ENCODE results near the gene ENG. TPM values are rescaled to one million over a fixed set of nuclear protein-coding genes. Genes with fewer than 3 reads are reported as not detected.
A peak's percentile ranks its signal among the peaks of the same experiment; 100 is the strongest.

Gene ENG
- total and polyA plus RNA-seq, 2 of the 8 experiments (the other 6 are each of a cell fraction or from before 2014, with no cell fraction given) = 1.8 to 4.4 TPM

GRCh38 chr9:127854960-127855359 lies 502 bp upstream of the ENG start:
- Histone ChIP-seq H3K9me3 (ENCODE audit: insufficient read depth in 2 of 2, low read depth in 1 of 2, low read length in 1 of 2) (no peaks in the 10 kb centered on the region), H3K4me3 (ENCODE audit: extremely low read depth in 1 of 4, insufficient read depth in 2 of 4, low read depth in 3 of 4, low read length in 4 of 4) (no peak overlapping the region), H3K18ac (ENCODE audit: extremely low read depth, low read length) (no peak overlapping the region), H3K23me2 (ENCODE audit: low read depth, low read length) (no peaks in the 10 kb centered on the region; the same call in 1 of the 2 replicates), H2BK12ac (ENCODE audit: low read depth, low read length) (peak overlapping the region; percentile 92; the same call in 1 of the 2 replicates), H3K9ac (replicated peaks in 1 of 4; ENCODE audit: extremely low read depth in 1 of 4, low read depth in 3 of 4, low read length in 3 of 4) (no peak overlapping the region), H4K5ac (ENCODE audit: insufficient read length, low read depth, low read length) (no peak overlapping the region), H2BK20ac (ENCODE audit: low read length) (peak overlapping the region; percentile 62; the same call in 1 of the 2 replicates), H3K27me3 (replicated peaks in 1 of 4; ENCODE audit: control insufficient read depth in 3 of 4, extremely low read depth in 1 of 4, insufficient read depth in 3 of 4, low read length in 3 of 4) (no peaks in the 10 kb centered on the region), H4K20me1 (replicated peaks in 1 of 2; ENCODE audit: control insufficient read depth in 1 of 2, insufficient read depth in 2 of 2, low read length in 2 of 2) (no peaks in the 10 kb centered on the region), H3K4me2 (ENCODE audit: insufficient read depth in 1 of 2, low read depth in 2 of 2, low read length in 2 of 2) (no peak overlapping the region), H3K56ac (replicated peaks; ENCODE audit: insufficient read length, low read depth, low read length) (no peak overlapping the region), H2AK5ac (ENCODE audit: low read depth, low read length) (no peak overlapping the region), H4K91ac (replicated peaks; ENCODE audit: insufficient read length, low read length) (peak overlapping the region; percentile 15), H3K79me1 (ENCODE audit: low read depth, low read length) (no peaks in the 10 kb centered on the region), H3K14ac (ENCODE audit: insufficient read length) (no peak overlapping the region), H4K8ac (ENCODE audit: extremely low read depth, insufficient read depth, low read length) (no peak overlapping the region), H3K27ac (ENCODE audit: low read depth, low read length) (no peak overlapping the region), H3K79me2 (ENCODE audit: control insufficient read depth in 1 of 2, insufficient read depth in 2 of 2, low read length in 2 of 2) (no peaks in the 10 kb centered on the region), H3K4ac (replicated peaks; ENCODE audit: insufficient read length, low read depth, low read length) (no peak overlapping the region), H3K23ac (ENCODE audit: insufficient read length) (no peak overlapping the region), H2BK5ac (ENCODE audit: low read depth, low read length) (no peak overlapping the region), H3K4me1 (replicated peaks in 1 of 4; ENCODE audit: control insufficient read depth in 3 of 4, insufficient read depth in 4 of 4, low read length in 3 of 4) (peaks cover 0 to 10% (median 6%) of the 10 kb centered on the region in 4 experiments; a peak in 5 of 7 replicates), H2BK120ac (replicated peaks; ENCODE audit: low read depth, low read length) (no peak overlapping the region), H2BK15ac (ENCODE audit: low read length) (peak overlapping the region; percentile 81; the same call in 1 of the 2 replicates), H3K36me3 (ENCODE audit: control insufficient read depth in 2 of 4, insufficient read depth in 4 of 4, low read length in 3 of 4) (no peaks in the 10 kb centered on the region), H2AFZ (ENCODE audit: low read length) (no peak overlapping the region)
- CTCF ChIA-PET (ENCODE audit: partially characterized antibody) = interaction anchor here (0.8 to 6.6 kb wide), 18 partner anchors 9 to 263 kb away, joined by 3 to 50 read pairs (median 4); partner anchors contain the start of gene TOR2A
- 95% methylated on average over 10 of the region's 11 CpGs; no CpG with 5 or more reads in 1 of the 2 experiments for WGBS, 2 experiments (ENCODE audit: extremely low coverage in 1 of 2, insufficient coverage in 1 of 2, insufficient read length in 1 of 2, insufficient replicate concordance in 2 of 2, low coverage in 1 of 2, low lambda C conversion rate in 2 of 2, missing lambda C conversion rate in 1 of 2)
- DNase-seq (ENCODE audit: low read depth in 1 of 2, low spot score in 2 of 2) (no peak), FAIRE-seq (no peak)
- POLR2A ChIA-PET (ENCODE audit: partially characterized antibody) = interaction anchor here (0.8 to 3.2 kb wide), 11 partner anchors 9 to 69 kb away, joined by 3 to 16 read pairs (median 4); partner anchors contain the start of genes AK1 and CDK9
- TF ChIP-seq NANOG (IDR thresholded peaks at IDR 0.05; ENCODE audit: insufficient read depth, low read depth, low read length, poor library complexity, severe bottlenecking) (no peak), CREB1 (IDR thresholded peaks at IDR 0.05) (no peak), SRF (IDR thresholded peaks at IDR 0.05; ENCODE audit: low read depth, low read length) (no peak), SIN3A (conservative IDR thresholded peaks at IDR 0.05 in 1 of 2, IDR thresholded peaks at IDR 0.05 in 1 of 2; ENCODE audit: low read depth in 1 of 2, low read length in 2 of 2) (no peak), PHF8 (conservative IDR thresholded peaks at IDR 0.05; ENCODE audit: low read depth, low read length) (no peak), POLR2AphosphoS5 (IDR thresholded peaks at IDR 0.05; ENCODE audit: low read depth, low read length) (no peak), NRF1 (IDR thresholded peaks at IDR 0.05; ENCODE audit: low read depth, low read length) (no peak), EZH2 (IDR thresholded peaks at IDR 0.05; ENCODE audit: low read depth, low read length, severe bottlenecking) (no peak), CBX8 (IDR thresholded peaks at IDR 0.05; ENCODE audit: borderline replicate concordance, low read depth, low read length) (no peak), FOSL1 (IDR thresholded peaks at IDR 0.05; ENCODE audit: insufficient read depth, low read depth, low read length) (no peak)
- TF ChIP-seq, protein P1, sequence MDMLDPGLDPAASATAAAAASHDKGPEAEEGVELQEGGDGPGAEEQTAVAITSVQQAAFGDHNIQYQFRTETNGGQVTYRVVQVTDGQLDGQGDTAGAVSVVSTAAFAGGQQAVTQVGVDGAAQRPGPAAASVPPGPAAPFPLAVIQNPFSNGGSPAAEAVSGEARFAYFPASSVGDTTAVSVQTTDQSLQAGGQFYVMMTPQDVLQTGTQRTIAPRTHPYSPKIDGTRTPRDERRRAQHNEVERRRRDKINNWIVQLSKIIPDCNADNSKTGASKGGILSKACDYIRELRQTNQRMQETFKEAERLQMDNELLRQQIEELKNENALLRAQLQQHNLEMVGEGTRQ (IDR thresholded peaks at IDR 0.05; ENCODE audit: low read length) = no peak
- TF ChIP-seq, protein P2, sequence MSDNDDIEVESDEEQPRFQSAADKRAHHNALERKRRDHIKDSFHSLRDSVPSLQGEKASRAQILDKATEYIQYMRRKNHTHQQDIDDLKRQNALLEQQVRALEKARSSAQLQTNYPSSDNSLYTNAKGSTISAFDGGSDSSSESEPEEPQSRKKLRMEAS (IDR thresholded peaks at IDR 0.05) = no peak
